Left forelimb (tissue), 1 donor: ENCODE measurements around the gene CIT.
"Not testable (repeated sequence)": the region's sequence is repeated elsewhere in the genome, so short reads cannot be mapped to it uniquely, and the experiment has no call there.

ENCODE experiments used
- DNase-seq: peaks from one replicate; pipeline ENCODE4 v3.0.0-alpha.2; 2018; ENCODE audit warnings: low spot score

Gene CIT, protein sequence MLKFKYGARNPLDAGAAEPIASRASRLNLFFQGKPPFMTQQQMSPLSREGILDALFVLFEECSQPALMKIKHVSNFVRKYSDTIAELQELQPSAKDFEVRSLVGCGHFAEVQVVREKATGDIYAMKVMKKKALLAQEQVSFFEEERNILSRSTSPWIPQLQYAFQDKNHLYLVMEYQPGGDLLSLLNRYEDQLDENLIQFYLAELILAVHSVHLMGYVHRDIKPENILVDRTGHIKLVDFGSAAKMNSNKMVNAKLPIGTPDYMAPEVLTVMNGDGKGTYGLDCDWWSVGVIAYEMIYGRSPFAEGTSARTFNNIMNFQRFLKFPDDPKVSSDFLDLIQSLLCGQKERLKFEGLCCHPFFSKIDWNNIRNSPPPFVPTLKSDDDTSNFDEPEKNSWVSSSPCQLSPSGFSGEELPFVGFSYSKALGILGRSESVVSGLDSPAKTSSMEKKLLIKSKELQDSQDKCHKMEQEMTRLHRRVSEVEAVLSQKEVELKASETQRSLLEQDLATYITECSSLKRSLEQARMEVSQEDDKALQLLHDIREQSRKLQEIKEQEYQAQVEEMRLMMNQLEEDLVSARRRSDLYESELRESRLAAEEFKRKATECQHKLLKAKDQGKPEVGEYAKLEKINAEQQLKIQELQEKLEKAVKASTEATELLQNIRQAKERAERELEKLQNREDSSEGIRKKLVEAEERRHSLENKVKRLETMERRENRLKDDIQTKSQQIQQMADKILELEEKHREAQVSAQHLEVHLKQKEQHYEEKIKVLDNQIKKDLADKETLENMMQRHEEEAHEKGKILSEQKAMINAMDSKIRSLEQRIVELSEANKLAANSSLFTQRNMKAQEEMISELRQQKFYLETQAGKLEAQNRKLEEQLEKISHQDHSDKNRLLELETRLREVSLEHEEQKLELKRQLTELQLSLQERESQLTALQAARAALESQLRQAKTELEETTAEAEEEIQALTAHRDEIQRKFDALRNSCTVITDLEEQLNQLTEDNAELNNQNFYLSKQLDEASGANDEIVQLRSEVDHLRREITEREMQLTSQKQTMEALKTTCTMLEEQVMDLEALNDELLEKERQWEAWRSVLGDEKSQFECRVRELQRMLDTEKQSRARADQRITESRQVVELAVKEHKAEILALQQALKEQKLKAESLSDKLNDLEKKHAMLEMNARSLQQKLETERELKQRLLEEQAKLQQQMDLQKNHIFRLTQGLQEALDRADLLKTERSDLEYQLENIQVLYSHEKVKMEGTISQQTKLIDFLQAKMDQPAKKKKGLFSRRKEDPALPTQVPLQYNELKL (N-terminal part only)

DNA sequence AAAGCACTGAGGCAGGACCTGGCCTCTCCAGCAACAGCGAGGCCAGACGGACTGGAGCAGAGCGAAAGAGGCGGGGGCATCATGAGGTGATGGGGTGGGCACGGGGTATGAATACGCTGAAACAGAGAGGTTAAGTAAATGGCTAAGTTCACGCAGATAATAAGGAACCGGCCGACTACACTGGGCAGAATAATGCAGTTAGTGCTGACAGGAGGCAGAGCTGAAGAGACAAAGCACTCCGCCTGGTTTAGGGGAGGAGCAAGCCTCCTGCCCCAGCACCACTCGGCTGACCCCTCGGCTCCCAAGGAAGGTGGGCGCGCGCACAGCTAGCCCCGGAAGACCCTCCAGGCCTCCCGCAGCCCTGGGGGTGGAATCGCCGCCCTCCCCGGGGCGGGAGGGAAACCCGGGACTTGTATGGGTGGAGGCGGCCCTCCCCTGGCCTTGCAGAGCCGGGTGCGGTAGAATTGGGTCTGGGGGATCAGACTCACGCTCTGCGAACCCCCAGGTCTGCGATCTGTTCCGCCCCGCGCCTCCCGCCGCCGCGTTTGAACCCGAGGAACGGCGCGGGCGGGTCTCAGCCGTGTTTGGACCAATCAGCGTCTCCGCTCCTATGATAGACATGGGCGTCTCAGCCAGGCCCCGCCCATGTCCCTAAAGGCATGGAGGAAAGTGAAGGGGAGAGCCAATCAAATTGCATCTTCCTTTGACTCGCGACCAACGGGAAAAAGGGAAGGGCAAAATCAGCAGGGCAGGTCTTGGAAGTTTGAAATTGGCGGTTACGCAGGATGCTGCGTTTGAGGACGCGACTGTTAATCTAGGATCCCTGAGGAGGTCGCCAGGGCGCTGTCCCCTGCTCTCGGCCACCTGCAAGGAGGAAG lies at the start of gene CIT:
TSS of gene CIT (minus strand) at position 560 of the 878 bp plus-strand sequence. CDS start 1,152 bp downstream, outside the sequence.
- DNase-seq = peak; percentile 89

DNA sequence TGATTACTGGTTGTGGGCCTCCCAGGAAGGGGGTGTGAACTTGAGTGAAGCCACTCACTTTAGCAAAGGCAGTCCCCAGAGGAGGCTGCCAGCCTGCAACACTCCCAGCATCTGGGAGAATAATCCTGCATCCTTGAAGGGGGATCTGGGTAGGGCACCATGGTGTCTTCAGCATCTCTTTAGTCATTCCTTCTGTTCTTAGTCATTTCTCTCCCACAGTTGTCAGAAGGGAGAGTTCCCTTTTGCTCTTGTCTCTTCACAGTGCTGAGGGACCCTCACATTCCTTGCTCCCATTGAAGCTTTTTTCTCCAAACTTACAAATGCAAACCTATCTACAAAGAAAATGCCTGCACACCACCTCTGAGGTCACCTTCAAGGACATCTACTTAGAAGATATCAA lies 48.1 kb upstream of the CIT start:
- no peak for DNase-seq

DNA sequence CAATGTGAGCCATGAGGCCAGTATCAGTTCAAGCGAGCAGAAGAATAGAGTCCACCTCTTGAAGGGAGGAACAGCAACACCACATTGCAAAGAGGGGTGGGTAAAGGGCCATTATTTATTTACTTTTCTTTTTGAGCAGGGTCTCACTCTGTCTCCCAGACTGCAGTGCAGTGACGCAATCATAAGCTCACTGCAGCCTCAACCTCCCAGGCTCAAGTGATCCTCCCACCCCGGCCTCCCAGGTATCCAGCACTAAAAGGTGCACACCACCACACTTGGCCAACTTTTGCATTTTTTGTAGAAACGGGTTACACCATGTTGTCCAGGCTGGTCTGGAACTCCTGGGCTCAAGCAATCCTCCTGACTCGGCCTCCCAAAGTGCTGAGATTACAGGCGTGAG lies 42.9 kb upstream of the CIT start:
- no peak for DNase-seq

DNA sequence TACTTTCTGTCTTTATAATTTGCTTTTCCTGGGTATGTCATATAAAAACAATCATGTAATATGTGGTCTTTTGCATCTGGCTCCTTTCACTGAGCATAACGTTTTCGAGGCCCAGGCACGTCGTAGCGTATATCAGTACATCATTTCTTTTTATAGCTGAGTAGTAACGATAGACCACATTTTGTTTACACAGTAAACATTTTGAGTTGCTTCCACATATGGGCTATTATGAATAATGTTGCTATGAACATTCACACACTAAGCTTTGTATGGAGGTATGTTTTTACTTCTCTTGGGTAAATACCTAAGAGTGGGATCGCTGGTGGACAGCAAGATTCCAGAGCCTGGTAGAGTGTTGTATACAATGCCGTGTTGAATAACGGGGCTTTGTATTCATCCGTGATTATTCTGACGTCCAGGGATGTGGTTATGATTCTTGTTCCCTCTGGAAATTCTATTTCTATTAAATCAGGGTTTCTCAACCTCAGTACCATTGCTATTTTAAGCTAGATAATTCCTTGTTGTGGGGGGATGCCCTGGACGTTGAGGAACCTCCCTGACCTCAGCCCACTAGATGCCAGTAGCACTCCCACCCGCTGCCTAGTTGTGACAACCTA lies 38.9 kb upstream of the CIT start:
- no peak for DNase-seq

DNA sequence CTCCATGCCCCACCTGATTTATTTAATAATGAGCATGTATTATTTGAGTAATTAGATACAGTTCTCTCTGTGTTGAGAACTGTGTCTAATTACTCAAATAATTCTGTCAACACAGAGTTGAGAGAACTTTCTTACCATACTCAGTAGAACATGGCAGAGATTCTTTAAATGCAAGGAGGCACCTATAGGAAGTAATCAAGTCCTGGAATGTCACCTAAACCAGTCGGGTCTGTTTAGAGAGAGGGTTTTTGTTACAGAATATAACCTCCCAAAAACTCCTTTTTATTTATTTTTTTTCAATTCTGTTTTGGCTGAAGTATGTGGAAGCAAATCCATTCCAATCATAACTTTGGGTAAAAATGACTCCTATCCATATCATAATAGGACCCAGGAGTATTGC lies 37.5 kb upstream of the CIT start:
- DNase-seq = no peak

DNA sequence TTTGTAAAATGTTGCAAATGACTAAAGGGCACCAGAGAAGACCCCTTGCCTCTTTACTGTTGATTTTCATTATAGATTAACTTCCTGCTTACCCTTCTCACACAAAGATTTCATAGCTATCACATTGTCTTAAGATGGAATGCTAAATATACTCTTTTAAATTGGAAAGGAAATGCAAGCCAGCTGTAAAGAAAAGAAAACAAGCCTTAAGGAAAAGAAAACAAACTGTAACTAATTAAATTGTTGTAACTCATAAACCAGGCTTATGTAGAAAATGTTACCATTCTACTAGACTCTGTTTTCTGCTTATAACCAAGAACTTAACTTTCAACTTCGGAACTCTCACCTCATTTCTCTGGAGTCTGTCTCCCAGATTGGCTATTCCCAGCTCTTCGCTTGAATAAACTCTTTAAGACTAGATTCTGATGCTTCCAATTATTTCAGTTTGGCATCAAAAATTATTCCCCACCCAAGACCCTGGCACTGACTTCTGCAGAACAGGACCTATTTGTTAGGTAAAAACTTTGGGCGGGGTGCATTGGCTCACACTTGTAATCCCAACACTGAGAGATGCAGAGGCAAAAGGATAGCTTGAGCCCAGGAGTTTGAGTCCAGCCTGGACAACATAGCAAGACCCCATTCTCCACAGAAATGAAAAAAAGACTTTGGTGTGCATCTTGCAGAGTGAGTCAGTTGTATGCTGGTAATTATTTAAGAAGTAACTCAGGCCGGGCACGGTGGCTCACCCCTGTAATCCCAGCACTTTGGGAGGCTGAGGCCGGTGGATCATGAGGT lies 36.6 kb upstream of the CIT start:
- no peak for DNase-seq

DNA sequence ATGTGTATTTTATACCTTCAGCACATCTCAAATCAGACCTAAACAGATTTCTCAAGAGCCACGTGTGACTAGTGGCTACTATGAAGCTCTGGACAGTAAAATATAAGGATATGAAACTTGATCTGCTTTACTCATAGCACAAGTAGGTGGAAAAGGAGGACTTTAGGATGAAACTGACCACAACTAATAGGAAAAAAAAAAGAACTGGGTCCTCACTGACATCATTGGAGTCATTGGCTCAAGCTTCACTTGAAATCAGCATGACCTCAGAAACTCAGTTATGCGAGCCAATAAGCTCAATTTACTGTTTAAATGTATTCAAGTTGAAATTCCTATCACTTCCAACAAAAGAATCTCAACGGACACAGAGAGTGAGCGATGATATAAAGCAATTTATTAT lies 34.1 kb upstream of the CIT start:
- DNase-seq = no peak

DNA sequence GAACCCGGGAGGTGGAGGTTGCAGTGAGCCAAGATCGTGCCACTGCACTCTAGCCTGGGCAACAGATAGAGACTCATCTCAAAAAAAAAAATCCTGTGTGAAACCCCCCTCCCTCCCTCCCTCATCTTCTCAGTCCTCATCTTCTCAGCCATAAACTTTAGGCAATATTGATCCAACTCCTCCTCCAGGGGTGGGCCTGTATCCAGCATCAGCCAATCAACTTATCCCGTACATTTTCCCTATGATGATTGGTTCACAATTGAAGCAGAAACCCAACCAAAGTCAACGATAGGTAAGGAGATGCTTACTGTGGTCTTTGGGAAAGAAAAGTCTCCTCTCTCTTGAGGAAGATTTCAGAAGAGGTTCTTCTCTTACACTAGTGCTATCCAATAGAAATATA lies 33.5 kb upstream of the CIT start:
- DNase-seq = no peak

DNA sequence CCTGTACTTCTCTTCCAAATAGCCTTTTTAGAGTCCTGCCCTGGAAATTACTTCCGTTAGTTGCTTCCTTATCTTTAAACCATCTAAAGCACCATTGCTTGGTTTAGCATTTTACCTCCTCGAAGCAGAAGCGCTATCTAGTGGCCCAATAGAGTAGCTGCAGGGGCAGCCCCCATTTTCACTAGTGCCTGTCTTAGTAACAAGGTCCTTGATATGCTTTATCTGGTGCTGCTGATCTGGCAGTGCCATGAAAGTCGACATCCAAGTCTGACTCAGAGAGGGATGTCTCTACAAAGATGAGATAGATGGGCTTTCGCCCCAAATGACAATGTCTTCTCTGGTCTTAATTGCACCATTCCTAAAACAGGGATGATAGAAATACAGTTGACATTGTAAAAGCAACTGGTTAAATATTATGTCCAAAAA lies 25.0 kb upstream of the CIT start:
- DNase-seq = no peak

DNA sequence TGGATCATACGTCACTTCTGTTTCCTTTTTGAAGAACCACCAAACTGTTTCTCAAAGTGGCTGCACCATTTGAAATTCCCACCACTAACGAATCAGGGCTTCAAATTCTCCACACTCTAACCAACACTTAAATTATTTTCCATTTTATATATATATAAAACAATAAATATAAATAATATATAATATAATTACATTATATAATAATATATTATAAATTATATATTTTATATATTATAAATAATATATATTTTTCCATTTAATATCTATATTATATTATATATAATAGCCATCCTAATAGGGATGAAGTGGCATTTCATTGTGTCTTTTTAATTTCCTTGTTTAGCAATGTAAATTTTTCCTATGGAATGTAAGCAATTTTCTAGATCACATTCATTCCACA lies 24.6 kb upstream of the CIT start:
- DNase-seq = no peak

DNA sequence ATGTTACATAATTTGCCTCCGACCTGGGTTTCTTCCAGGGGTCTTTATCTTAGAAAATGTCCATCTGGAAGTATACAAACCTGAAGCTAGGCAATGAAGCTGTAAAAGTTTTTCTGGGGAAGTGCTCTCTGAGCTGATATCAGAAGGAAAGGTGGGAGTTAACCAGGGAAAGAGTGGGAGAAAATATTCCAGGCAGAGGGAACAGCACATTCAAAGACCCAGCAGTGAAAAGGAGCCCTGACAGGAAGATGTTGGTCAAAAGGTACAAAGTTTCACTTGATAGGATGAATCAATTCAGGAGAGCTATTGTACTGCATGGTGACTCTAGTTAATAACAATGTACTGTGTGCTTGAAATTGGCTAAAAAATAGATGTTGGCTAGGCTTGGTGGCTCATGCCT lies 17.8 kb upstream of the CIT start:
- DNase-seq = no peak

DNA sequence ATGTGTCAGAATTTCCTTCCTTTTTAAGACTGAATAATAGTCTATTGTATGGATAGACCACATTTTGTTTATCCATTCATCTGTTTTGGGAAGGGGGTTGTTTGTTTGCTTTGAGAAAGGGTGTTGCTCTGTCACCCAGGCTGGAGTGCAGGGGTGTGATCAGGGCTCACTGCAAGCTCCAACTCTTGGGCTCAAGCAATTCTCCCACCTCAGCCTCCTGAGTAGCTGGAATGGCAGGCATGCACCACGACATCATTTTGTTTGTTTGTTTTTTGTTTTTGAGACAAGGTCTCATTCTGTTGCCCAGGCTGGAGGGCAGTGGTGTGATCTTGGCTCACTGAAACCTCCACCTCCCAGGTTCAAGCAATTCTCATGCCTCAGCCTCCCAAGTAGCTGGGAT lies 15.5 kb upstream of the CIT start:
- not testable (repeated sequence) for DNase-seq

DNA sequence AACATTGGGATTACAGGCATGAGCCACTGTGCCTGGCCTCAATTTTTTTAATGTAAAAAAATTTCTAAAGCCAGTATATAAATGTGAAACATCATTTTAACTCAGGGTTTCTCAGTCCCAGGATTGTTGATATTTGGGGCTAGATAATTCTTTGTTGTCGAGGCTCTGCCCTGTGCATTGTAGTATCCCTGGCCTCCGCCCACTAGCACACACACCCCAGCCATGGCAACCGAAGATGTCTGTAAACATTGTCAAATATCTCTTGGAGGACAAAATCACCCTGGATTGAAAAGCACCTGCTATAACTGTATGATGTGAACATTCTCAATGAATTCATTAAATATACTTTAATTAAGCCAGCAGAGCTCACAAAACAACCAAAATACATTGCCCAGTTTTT lies 8.4 kb upstream of the CIT start:
- DNase-seq = no peak

DNA sequence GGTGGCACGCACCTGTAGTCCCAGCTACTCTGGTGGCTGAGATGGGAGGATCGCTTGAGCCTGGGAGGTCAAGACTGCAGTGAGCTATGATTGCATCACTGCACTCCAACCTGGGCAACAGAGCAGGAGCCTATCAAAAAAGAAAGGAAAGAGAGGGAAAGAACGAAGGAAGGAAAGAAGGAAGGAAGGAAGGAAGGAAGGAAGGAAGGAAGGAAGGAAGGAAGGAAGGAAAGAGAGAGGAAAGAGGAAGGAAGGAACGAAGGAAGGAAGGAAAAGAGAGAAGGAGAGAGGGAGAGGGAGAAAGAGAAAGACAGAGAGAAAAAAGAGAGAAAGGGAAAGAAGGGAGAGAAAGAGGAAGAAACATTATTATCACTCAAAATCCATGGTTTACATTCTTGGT lies 6.7 kb upstream of the CIT start:
- DNase-seq = not testable (repeated sequence)

DNA sequence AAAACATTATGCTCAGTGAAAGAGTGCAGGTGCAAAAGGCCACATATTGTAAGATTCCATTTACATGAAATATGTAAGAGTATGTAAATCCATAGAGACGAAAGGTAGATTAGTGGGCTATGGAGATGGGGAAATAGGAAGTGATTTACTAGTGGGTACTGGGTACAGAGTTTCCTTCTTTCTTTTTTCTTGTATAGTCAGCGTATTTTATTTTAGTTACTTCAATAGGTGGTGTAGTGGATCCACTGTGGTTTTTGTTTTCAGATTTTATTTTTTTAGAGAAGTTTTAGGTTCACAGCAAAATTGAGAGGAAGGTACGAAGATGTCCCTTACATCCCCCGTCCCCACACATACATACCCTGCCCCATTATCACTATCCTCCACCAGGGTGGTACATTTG lies 6.1 kb upstream of the CIT start:
- no peak for DNase-seq

DNA sequence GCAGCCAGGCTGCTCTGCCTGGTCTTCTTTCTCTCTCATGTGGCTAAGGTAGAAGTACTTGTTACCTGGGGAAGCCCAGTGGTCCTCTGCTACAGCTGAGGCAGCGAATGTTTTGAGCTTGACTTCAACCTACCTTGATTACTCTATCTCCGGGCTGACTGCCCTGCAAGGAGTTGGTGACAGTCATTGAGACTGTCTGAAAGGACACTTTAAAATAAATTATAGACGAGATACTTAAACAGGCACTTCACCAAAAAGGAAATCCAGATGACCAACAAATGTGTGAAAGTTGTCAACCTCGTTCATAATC lies 474 bp upstream of the CIT start:
- DNase-seq = no peak

DNA sequence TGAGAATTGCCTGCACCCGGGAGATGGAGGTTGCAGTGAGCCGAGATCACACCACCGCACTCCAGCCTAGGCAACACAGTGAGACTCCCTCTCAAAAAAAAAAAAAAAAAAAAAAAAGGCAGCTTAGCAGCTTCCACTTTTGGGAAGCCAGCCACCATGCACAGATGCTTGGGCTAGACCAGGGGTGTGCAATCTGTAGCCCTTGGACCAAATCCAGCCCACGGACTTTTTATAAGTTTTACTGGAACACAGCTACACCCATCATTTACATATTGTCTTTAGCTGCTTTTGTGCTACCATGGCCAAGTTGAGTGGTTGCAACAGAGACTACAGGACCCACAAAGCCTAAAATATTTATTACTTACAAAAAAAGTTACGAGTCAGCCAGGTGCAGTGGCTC lies 6.7 kb downstream of the CIT start:
- no peak for DNase-seq

DNA sequence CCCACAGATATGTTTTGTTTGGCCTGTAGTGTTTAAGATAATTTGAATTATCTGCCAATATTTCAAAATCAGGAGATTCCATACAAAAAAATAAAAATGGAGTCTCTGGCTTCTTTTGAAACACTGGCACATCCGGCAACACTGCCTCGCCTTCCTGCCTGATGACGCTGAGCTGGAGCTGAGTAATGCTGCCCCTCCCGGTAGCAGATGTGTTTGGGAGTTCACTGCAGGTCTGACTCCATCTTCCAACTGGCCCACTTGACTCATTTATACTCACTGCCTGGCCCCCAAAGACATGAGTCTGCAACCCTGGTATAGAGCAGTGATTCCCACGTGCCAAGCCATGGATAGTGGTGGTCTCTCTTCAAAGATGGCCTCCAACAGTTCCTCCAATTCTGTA lies 7.4 kb downstream of the CIT start:
- no peak for DNase-seq

DNA sequence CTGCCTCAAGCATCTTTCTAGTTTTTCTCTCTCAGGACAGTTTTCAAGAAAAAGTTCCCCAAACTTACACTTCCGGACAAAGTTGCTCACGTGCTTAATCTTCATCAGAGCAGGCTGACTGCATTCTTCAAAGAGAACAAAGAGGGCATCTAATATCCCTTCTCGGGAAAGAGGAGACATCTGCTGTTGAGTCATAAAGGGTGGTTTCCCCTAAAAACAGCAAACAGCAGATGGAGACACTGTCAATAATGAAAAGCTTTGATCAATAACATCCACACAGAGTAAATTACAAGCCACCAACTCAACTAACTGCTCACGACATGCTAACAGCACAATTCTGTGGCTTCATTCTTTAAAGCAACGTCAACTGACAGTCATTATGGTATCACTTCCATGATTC lies 8.1 kb downstream of the CIT start:
- no peak for DNase-seq

DNA sequence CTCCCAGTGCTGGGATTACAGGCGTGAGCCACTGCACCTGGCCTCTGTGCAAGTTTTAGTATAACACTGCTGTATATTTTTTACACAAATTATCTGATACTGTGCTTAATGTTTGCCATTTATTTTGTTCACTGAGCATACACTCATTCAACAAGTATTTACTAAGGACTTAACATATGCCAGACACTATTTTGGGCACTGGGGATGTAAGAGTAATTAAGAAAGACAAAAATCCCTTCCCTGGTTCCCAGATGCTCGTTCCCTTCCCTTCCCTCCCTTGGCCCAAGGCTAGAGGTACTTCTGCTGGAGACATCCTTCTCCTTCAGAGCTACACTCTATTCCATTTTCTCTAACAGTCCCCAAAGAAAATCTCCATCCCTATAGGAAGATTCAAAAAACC lies 12.5 kb downstream of the CIT start:
- no peak for DNase-seq
